ENCODE measurements around the gene DCUN1D2.
"Not testable (repeated sequence)": the region's sequence is repeated elsewhere in the genome, so short reads cannot be mapped to it uniquely, and the experiment has no call there.

DCUN1D2 gene

DNA sequence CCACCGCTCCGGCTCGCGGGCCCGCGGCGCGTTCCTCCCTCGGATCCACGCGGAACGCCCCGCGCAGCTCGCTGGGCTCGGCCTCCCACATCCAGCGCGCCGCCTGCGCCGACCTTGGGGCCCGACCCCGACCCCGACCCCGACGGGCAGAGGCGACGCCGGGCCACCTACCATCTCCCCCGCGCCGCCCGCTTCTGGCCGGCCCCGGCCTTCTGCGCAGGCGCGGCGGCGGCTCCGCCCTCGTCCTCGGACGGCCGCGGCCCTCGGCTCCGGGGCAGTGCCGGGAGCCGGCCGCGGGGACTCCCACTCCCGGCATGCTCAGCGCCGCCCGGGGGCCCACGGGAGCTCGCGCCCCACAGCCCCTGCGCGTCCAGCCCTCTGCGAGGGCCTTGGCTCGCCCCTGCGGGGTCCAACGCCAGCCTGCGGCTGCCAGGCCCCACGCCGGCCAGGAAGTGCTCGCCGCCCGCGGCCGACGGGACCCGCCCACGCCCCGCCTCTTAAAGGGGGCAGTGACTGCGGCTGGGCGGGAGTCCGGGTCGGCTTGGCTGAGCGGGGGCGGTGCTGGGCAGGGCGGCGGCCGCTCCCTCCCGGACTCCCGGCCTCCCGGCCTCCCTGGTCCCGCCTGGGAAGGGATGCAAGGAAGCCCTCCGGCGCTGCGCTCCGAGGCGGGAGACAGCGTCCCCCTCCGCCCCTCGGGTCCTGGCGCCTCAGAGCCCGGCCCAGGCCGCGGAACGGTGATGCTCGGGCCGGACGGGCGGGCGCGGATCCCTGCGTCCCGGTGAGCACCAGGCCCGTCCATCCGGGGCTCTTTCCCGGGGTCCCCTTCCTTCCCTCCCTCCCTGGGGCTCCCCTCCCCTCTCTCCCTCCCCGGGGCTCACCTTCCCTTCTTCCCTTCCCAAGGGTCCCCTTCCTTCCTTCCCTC is at the start of gene DCUN1D2:
DCUN1D2 (minus strand) TSS at position 216 of the 922 bp plus-strand sequence; CDS start at position 174, 42 bp downstream.
- peak; percentile 92 for DNase-seq (ENCODE audit: low spot score)

DNA sequence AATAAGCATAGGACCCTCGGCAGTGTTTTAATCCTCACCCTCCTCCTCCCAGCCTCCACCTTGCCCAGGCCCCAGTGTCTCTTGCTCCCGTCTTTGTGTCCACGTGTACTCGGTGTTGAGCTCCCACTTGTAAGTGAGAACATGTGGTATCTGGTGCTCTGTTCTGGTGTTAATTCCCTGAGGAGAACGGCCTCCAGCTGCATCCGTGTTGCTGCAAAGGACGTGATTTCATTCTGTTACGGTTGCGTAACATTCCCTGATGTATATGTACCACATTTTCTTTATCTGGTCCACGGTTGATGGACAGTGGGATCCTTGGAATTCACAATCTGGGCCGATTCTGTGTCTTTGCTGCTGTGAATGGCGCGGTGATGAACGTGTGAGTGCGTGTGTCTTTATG is 49.3 kb upstream of the DCUN1D2 start:
- DNase-seq (ENCODE audit: low spot score), result no peak

DNA sequence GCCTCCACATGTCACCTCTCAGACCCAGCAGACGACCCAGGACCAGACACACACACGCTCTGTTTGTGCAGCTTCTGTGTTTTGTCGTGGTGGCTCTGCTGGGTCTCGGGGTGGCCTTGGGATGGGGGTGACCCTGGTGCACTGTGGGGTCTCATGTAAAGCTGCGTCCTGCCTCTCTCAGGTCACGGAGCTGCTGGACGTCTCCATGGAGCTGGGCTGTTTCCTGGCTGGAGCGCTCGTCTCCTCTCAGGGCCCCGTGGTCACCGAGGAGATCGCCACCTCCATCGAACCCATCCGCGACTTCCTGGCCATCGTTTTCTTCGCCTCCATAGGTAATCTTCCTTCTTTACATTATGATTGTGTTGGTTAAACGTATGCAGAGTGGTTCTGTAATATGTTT is 48.7 kb upstream of the DCUN1D2 start:
- no peak for DNase-seq (ENCODE audit: low spot score)

DNA sequence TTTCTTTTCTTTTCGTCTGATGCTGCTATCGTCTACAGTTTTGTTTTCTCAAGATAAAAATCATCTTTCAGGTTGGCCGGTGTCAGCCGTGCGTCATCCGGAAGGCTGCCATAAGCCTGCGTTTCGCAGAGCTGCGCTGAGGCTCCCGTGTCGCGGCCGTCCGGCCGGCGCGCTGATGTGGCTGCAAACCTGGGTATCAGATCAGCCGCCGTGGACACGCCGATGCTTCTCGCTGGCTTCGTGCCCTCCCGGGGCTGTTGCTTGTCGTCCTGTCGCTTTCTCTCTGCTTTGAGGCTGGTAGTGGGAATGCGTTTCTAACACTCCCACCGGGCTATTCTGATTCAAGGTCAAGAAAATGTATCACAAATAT is 48.2 kb upstream of the DCUN1D2 start:
- DNase-seq (ENCODE audit: low spot score), result no peak

DNA sequence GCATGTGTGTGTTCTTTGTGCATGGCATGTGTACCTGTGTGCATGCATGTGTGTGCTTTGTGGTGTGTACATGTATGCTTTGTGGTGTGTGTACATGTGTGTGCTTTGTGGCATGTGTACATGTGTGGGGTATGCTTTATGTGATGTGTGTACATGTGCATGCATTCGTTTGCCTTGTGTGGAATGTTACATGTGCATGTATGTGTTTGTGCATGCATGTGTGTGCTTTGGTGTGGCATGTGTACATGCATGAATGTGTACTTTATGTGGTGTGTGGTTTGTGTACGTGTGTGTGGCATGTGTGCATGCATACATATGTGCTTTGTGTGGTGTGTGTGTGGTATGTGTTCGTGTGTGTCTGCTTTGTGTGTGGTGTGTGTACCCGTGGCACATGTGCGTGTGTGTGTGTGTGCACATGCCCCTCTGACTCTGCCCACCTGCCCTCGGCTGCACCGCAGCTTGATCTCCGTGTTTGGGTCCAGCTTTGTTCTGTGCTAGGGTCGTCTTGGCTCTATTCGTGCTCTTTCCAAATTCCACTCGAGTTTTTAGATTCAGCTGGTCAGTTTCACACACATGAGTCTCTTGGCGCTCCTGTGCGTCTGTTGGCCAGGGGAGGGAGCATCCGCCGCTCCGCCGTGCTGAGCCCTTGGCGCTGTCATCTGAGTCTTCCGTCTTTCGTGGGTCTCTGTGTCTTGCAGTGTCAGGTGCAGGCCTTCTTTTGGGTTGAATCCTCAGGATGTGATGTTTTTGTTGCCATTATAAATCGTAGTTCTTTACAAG is 47.6 kb upstream of the DCUN1D2 start:
- DNase-seq (ENCODE audit: low spot score), result no peak

DNA sequence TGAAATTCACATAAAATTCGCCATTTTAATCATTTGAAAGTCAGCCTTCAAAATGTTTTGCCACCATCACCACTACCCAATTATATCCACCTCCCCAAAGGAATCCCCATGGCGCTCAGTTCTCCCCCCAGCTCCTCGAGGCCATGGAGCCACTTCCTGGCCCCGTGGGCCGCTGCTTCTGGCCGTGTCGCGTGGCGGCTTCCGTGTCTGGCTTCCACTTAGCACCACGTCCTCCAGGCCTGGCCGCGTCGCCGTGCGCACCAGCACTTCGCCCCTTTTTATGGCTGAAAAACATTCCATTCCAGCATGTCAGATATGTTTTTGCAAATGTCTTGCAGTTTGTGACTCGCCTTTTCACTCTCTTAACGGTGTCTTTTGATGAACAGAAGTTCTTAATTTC is 46.7 kb upstream of the DCUN1D2 start:
- no peak for DNase-seq (ENCODE audit: low spot score)

DNA sequence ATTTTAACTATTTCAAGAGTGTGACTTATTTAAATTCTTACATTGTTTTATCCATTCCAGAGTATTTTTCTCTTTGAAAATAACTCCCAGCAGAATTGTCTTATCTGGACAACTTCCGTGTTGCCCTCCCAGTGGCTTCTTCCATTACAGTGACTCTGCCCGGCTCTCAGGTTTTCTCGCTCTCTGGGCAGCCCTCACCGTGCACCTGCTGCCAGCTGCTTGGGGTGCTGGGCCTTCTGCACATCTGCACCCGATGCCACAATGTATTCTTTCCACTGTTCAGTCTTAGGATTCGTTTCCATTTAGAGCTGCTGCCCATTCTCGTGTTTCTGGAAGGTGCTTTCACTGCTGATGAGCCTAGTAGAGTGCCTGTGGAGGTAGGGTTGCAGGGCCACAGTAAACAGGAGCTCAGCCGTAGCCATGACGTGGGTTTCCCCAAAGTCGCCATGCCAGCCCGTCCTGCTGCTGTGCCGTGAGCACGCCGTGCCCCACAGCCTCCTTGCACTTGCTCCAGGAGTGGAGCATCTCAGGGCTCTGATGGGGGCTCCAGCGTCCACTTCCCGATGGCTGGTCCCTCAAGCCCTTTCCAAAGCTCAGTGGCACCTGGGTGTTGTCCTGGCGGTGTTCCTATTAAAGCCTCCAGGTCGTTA is 46.1 kb upstream of the DCUN1D2 start:
- no peak for DNase-seq (ENCODE audit: low spot score)

DNA sequence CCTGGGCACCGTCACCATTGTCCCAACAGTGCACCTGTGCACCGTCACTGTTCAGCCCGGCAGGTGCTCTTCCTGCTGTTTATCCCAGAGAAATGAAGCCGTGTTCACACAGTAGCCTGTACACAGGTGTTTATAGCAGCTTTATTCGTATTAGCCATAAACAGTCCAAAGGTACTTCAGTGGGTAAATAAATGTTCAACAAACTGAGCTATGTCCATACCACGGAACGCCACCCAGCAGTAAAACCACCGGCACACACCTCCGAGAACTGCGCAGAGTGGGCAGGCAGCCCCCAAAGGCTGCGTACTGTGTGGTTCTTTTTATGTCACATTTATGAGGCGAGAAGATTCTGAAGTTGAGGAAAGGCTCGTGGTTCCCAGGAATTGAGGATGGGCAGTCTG is 44.9 kb upstream of the DCUN1D2 start:
- no peak for DNase-seq (ENCODE audit: low spot score)

DNA sequence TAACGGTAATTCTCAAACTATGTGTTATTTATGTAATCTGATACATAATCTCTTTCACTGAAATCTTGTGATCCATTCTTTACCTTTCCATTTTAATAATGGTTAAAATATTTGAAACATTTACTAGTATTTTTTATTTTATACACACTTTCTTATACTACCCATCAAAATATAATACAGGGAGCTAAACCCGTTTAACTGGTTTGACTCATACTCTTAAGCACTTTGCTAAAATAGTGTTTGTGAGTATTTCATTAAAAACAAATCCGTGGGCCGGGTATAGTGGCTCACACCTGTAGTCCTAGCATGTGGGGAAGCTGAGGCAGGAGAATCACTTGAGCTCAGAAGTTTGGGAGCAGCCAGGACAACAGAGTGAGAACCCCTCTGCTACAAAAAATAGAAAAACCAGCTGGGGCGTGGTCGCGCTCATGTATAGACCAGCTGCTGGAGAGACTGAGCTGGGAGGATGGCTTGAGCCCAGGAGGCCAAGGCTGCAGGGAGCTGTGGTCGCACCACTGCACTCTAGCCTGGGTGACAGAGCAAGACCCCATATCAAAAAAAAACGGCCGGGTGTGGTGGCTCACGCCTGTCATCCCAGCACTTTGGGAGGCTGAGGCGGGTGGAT is 43.8 kb upstream of the DCUN1D2 start:
- no peak for DNase-seq (ENCODE audit: low spot score)

DNA sequence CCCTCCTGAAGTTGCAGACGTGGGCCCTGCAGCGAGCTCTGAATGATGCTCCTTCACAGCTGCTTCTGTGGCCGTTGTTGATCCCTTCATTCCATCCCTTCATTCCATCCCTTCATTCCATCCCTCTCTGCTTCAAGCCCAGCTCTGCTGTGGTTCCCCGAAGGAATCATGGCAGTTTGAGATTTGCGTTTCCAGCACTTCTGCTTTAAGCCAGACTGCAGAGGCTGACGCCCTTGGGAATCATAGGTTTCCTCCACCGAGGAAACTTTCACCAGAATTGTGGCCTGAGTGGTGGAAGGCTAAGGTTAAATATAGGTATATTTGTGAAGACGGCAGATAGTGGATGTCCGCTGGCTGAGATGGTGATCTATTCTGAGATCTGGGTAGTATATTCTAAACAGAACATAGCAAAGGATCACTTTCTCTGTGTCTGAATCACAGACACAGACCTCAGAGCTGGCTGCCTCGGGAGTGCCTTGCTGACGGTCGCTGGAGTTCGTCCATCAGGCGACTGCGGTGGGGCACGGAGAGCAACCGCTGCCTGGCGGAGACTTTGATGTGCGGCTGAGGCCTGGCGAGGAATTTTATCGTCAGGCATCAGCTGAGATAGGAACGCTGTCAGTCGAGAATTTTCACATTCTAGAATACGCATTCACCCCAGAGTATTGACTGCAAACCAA is 42.8 kb upstream of the DCUN1D2 start:
- DNase-seq (ENCODE audit: low spot score), result no peak

DNA sequence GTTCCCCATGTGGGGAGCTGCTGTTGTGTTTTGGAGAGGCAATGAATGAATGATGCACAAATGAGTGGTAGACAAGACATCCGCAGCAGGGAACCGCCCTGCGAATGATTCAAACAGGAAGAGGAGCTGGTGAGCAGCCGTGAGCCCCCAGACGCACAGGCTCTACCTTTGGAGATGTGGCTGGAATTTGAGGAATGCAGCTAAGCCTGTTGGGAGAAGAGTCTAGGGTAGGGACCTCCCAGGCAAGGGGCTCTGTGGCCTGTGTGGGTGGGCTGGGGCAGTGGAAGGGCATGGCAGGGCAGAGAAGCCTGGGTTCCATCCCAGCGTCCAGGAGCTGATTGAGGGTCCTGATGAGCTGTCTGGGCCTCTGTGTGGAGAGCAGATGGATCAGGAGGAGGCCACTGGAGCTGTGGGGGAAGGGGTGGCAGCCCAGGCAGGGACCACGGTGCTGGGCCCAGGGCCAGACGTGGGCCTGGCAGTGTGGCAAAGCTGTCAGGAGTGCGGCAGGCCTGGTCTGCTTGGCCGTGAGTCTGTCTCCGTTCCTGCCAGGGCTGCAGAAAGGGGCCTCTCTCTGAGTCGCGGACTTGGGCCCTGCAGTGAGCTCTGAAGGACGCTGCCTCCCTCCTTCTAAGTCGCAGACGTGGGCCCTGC is 41.8 kb upstream of the DCUN1D2 start:
- DNase-seq (ENCODE audit: low spot score), result peak; percentile 26

DNA sequence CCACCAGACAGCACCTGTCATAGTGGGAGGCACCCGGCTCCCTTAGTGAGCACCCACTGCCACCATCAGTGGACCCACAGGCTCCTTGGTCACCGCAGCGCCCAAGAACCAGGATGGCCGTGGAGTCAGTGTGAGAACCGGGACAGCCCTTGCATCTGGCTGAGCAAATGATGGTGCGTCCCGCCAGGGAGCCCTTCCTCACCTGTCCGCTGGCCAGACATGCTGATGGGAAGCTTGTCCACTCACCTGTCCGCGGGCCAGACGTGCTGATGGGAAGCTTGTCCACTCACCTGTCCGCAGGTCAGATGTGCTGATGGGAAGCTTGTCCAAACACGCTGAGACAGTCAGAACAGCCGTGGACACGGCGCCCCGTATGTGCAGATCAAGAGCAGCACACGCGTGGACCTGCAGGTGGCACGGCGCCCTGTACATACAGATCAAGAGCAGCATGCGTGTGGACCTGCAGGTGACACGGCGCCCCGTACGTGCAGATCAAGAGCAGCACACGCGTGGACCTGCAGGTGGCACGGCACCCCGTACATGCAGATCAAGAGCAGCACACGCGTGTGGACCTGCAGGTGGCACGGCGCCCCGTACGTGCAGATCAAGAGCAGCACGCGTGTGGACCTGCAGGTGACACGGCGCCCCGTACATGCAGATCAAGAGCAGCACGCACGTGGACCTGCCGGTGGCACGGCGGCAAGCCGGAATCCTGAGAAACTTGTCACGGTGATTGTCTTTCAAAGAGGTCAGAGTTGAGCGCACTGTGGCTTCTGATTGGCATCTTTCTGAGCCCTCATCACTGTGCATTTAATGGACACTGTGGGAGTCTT is 40.7 kb upstream of the DCUN1D2 start:
- DNase-seq (ENCODE audit: low spot score), result no peak

DNA sequence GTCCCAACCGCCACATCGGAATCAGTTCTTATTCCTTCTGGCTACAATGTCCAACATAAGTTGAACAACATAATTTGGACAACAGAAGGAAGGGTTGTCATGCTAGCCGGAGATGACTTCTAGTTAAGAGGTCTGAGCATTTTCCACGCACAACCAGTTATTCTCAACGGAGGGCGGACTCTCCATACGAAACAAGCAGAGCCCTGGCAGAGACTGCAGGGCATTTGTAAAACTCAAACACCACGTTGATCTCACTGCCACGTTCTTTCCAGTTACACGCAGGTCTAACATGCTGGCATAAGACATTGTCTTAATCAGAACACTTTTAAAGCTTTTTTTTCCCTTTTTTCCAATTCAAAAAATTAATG is 38.3 kb upstream of the DCUN1D2 start:
- DNase-seq (ENCODE audit: low spot score), result no peak

DNA sequence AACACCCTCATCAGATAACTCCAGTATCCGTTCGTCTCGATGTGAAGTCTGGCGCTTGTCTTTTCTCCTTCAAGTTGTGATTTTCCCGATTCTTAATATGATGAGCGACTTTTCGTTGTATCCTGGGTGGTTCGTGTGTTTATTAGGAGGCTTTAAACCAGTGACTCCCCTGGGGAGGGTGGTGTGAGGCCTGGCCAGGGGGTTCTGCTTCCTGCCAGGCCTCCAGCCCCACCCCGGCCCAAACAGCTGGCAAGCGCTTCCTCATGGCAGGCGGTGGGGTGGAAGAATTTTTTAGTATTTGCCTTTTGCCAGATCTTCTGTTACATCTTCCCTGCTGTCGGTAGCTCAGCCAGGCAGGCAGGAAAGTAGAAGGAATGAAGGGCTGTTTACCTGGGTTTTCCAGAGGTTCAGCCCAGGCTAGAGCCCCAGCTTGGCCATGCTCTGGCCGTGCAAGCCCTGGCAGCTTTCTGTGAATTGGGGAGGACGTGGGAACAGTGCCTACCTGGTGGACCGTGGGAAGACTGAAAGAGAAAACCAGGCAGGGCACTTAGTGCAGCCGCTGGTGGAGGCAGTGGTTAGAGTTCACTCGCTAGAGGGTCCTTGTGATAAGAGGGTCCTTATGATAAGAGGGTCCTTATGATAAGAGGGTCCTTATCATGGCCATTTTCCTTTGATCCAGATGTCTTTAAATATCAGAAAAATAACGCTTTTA is 37.7 kb upstream of the DCUN1D2 start:
- DNase-seq (ENCODE audit: low spot score), result no peak

DNA sequence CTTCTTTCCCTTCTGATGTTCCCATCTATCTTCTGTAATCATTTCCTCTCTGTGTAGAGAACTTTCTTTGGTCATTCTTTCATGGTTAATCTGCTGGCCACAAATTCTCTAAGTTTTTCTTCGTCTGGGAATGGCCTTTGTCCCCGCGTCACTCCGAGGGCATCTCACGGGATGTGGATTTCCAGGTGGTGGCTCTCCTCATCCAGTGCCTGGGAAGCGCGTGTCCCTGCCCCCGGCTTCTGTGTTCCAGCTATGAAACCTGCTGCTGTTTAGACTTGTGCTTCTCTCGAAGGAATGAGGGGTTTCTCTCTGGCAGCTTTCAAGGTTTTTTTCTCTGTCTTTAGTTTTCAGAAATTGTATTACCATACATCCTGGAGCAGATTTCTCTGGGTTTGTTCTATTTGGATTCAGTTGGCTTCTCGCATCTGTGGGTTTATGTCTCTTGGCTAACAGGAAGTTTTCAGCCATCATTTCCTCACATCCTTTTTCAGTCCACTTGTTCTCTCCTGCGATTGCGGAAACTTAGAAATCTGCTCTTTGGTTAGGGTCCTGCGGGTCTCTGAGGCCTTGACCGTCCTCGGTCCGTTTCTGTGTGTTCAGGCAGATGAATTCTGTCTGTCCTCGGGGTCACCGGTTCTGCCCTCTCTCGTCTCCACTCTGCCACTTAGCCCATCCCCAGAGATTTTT is 36.9 kb upstream of the DCUN1D2 start:
- DNase-seq (ENCODE audit: low spot score), result peak; percentile 16

DNA sequence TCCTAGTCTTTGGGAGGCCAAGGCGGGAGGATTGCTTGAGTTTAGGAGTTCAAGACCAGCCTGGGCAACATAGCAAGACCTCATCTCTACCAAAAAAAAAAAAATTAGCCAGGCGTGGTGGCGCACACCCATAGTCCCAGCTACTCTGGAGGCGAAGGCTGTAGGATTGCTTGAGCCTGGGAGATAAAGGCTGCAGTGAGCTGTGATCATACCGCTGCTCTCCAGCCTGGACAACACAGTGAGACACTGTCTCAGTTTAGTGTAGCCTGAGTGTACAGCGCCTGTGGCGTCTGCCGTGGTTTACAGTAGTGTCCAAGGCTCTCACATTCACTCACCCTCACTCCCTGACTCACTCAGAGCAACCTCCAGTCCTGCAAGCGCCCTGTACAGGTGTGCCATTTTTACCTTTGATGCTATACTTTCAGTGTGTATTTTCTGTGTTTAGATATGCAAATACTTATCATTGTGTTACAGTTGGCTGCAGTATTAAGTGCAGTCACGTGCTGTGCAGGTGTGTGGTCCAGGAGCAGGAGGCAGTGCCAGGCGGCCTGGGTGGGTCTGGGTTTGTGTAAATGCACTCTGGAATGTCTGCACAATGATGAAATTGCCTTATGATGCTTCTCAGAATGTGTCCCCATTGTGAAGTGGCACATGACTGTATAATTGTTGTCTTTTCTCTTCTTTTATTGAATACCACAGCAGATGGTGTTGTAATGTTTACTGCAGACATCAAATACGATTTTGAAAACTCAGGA is 36.1 kb upstream of the DCUN1D2 start:
- DNase-seq (ENCODE audit: low spot score), result no peak

DNA sequence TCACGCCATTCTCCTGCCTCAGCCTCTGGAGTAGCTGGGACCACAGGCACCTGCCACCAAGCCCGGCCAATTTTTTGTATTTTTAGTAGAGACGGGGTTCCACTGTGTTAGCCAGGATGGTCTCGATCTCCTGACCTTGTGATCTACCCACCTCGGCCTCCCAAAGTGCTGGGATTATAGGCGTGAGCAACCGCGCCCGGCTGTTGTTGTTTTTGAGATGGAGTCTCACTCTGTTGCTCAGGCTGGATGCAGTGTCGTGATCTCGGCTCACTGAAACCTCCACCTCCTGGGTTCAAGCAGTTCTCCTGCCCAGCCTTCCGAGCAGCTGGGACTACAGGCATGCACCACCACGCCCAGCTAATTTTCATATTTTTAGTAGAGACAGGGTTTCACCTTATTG is 31.9 kb upstream of the DCUN1D2 start:
- not testable (repeated sequence) for DNase-seq (ENCODE audit: low spot score)

DNA sequence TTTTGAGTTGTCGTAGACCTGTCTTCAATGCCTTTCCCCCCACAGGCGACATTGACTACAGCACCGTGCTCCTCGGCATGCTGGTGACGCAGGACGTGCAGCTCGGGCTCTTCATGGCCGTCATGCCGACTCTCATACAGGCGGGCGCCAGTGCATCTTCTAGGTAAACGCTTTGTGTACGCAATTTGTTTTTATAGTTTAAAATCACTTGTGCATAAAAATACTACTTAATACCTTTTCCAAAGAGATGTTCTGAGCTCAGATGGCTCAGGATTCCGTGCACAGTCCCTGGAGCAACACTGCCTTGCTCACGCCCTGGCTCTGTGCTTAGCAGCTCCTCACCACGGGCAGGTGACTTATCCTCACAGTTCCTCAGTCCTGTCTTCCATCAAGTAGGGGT is 30.1 kb upstream of the DCUN1D2 start:
- no peak for DNase-seq (ENCODE audit: low spot score)

Measured in cerebellar cortex (tissue), 1 donor.